K562 (cell line): ENCODE measurements around the gene TMEM79. TPM values are rescaled to one million over a fixed set of nuclear protein-coding genes. Genes with fewer than 3 reads are reported as not detected.

Experiments
- ATF1 ChIP-seq, 2 experiments: fragments of 450-650 bp in 1 of 2; IDR thresholded peaks; 2 replicates each; pipeline ENCODE4 v1.6.1; 2016; ENCODE audit warnings: missing compliant biosample characterization in 1 of 2, missing genetic modification characterization in 1 of 2
- ATF7 ChIP-seq: fragments of 450-650 bp; IDR thresholded peaks from 2 replicates; pipeline ENCODE4 v1.7.1; 2014; ENCODE audit warnings: mild to moderate bottlenecking, moderate library complexity
- BRCA1 ChIP-seq, 2 experiments: fragments of 450-650 bp in 1 of 2; sonication (generic) in 1 of 2; formaldehyde crosslinking in 1 of 2; IDR thresholded peaks; 2 replicates each; pipeline versions ENCODE4 v1.5.0 to v1.6.1; 2017 to 2020; ENCODE audit warnings: mild to moderate bottlenecking in 1 of 2, missing genetic modification reagents in 1 of 2
- CREM ChIP-seq: IDR thresholded peaks from 2 replicates; pipeline ENCODE4 v1.6.1; 2014; ENCODE audit warnings: antibody characterized with exemption, low read depth
- EP300 ChIP-seq: IDR thresholded peaks from 2 replicates; pipeline ENCODE4 v1.6.1; 2012; ENCODE audit warnings: low read length, improper control_type of control experiment
- ETV1 ChIP-seq: fragments of 450-650 bp; conservative IDR thresholded peaks from 2 replicates; pipeline ENCODE4 v1.6.1; 2016; ENCODE audit warnings: missing genetic modification characterization, control low read depth, low read depth, missing compliant biosample characterization
- GABPB1 ChIP-seq: sonication (generic); formaldehyde crosslinking; IDR thresholded peaks from 2 replicates; pipeline ENCODE4 v1.8.0; 2022; ENCODE audit warnings: mild to moderate bottlenecking, missing genetic modification reagents
- JUN ChIP-seq, 2 experiments: sonication (generic) in 1 of 2; formaldehyde crosslinking in 1 of 2; IDR thresholded peaks; 2 replicates each; pipeline versions ENCODE4 v1.6.1 to v1.8.0; 2012 to 2022; ENCODE audit warnings: borderline replicate concordance in 2 of 2, mild to moderate bottlenecking in 2 of 2, improper control_type of control experiment in 1 of 2, low read depth in 1 of 2, low read length in 1 of 2, missing genetic modification reagents in 1 of 2
- MTA3 ChIP-seq: fragments of 450-650 bp; formaldehyde crosslinking; IDR thresholded peaks from 2 replicates; pipeline ENCODE4 v1.6.1; 2017; ENCODE audit warnings: mild to moderate bottlenecking, borderline replicate concordance
- PHB ChIP-seq: fragments of 250-450 bp; sonication (Bioruptor Pico); IDR thresholded peaks from 2 replicates; pipeline ENCODE4 v1.5.0; 2021
- SETDB1 ChIP-seq: IDR thresholded peaks from one replicate; pipeline ENCODE4 v1.6.1; 2012; ENCODE audit warnings: low read length, control low read depth, inconsistent platforms
- ZNF239 ChIP-seq: fragments of 250-450 bp; sonication (Bioruptor Pico); IDR thresholded peaks from 2 replicates; pipeline ENCODE4 v1.4.0; 2020; ENCODE audit warnings: mild to moderate bottlenecking
- ZNF696 ChIP-seq: fragments of 250-450 bp; sonication (Bioruptor Pico); conservative IDR thresholded peaks from 2 replicates; pipeline ENCODE4 v1.4.0; 2020; ENCODE audit warnings: mild to moderate bottlenecking, moderate library complexity
- polyA plus RNA-seq, 8 experiments: library from polyadenylated mRNA; depleted of rRNA in 4 of 8; stranded (reverse) in 5 of 8; unstranded in 3 of 8; fragments of >200 nt; fragmentation: Nextera tagmentation in 2 of 8; fragmentation: Illumina TruSeq in 1 of 8; extraction: Ambion mirVana in 2 of 8; extraction: Trizol in 1 of 8; gene quantifications; 2 replicates each; pipeline versions ENCODE4 v1.2.1 to v1.2.3, GENCODE V29; 2011 to 2014; ENCODE audit warnings: inconsistent platforms in 1 of 8, missing spikeins in 1 of 8
- total RNA-seq, 7 experiments: library from RNA; depleted of rRNA in 6 of 7; stranded (reverse); fragments of >200 nt in 6 of 7; fragmentation: Illumina TruSeq in 2 of 7; extraction: Trizol in 2 of 7; gene quantifications; 2 replicates each; pipeline versions ENCODE4 v1.2.1 to v1.2.3, GENCODE V29; 2011 to 2021; ENCODE audit warnings: low replicate concordance in 1 of 7
- TF ChIP-seq, protein P1 (sequence below): sonication (generic); formaldehyde crosslinking; IDR thresholded peaks from 2 replicates; pipeline ENCODE4 v1.8.1; 2023; ENCODE audit warnings: mild to moderate bottlenecking, missing genetic modification reagents
- TF ChIP-seq, protein P2 (sequence below), 2 experiments: fragments of 450-650 bp in 1 of 2; sonication (generic) in 1 of 2; formaldehyde crosslinking in 1 of 2; IDR thresholded peaks in 1 of 2; conservative IDR thresholded peaks in 1 of 2; 2 replicates each; pipeline versions ENCODE4 v1.6.1 to v1.8.1; 2016 to 2023; ENCODE audit warnings: mild to moderate bottlenecking in 2 of 2, moderate library complexity in 2 of 2, inconsistent platforms in 1 of 2, missing genetic modification reagents in 1 of 2
- TF ChIP-seq, protein P3 (sequence below): sonication (generic); formaldehyde crosslinking; IDR thresholded peaks from 2 replicates; pipeline ENCODE4 v1.8.0; 2022; ENCODE audit warnings: mild to moderate bottlenecking, low read depth, missing genetic modification reagents
- TF ChIP-seq, protein P4 (sequence below): IDR thresholded peaks from 2 replicates; pipeline ENCODE4 v1.6.1; 2014; ENCODE audit warnings: antibody characterized with exemption
- TF ChIP-seq, protein P5 (sequence below): fragments of 150-350 bp; conservative IDR thresholded peaks from 2 replicates; pipeline ENCODE4 v1.6.1; 2014; ENCODE audit warnings: low read length

Gene TMEM79
- total and polyA plus RNA-seq, 9 of the 15 experiments (the other 6 are each of a cell fraction or from before 2014, with no cell fraction given) = 0.69 to 6.8 (median 4.0) TPM

DNA sequence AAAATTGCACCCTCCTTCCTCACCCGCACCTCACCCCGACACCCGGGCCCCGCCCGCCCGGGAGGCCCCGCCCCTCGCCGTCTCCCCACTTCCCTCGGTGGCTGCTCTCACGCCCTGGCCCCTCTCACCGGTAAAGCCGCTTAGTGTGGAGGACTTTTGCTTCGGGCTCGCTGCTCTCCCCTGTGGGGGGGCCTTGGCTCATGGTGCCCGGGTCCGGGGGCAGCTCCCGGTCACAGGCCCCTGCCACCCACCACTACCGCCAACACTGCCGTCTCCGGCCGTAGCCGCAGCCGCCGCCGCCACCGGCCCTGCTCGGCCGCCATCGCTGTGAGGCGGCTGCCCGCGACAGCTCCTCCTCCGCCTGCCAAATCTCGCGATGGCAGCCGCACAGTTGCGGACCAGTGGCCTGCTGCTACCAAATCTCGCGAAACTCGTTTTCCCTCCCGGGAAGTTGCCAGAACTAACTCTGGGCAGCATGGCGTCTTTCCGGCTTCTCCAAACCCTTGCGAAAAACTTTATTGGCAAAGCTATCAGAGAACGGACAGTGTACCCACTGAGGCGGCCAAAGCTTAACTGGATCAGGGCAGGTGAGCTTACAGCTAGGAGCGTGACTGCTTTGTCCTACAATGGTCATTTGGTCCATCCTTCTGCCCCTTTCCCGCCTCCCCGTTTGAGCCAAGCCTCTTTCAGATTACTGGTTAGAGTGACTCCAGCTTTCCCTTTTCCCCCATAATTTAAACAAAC lies 1.5 kb upstream of the TMEM79 start, which contains the start of gene SMG5 (continued):
- no peak for TF ChIP-seq BRCA1 (IDR thresholded peaks at IDR 0.05)
- no peak for TF ChIP-seq BRCA1 (CRISPR knock-in tag; IDR thresholded peaks at IDR 0.05)
- TF ChIP-seq, protein P1, sequence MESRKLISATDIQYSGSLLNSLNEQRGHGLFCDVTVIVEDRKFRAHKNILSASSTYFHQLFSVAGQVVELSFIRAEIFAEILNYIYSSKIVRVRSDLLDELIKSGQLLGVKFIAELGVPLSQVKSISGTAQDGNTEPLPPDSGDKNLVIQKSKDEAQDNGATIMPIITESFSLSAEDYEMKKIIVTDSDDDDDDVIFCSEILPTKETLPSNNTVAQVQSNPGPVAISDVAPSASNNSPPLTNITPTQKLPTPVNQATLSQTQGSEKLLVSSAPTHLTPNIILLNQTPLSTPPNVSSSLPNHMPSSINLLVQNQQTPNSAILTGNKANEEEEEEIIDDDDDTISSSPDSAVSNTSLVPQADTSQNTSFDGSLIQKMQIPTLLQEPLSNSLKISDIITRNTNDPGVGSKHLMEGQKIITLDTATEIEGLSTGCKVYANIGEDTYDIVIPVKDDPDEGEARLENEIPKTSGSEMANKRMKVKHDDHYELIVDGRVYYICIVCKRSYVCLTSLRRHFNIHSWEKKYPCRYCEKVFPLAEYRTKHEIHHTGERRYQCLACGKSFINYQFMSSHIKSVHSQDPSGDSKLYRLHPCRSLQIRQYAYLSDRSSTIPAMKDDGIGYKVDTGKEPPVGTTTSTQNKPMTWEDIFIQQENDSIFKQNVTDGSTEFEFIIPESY (CRISPR knock-in tag) = peak; percentile 57
- TF ChIP-seq, protein P2, sequence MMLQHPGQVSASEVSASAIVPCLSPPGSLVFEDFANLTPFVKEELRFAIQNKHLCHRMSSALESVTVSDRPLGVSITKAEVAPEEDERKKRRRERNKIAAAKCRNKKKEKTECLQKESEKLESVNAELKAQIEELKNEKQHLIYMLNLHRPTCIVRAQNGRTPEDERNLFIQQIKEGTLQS (IDR thresholded peaks at IDR 0.05) = no peak
- TF ChIP-seq, protein P2 (CRISPR knock-in tag; conservative IDR thresholded peaks at IDR 0.05) = peak; percentile 60; the same call in 1 of the 2 replicates
- TF ChIP-seq ATF1 (CRISPR knock-in tag; IDR thresholded peaks at IDR 0.05) = no peak
- TF ChIP-seq ATF1 (tag; IDR thresholded peaks at IDR 0.05) = peak; percentile 90
- peak; percentile 91 for TF ChIP-seq GABPB1 (CRISPR knock-in tag)
- TF ChIP-seq EP300 = peak; percentile 52; the same call in 1 of the 2 replicates
- TF ChIP-seq CREM = peak; percentile 90
- TF ChIP-seq ATF7 = peak; percentile 80
- peak; percentile 53; the same call in 1 of the 2 replicates for TF ChIP-seq JUN (IDR thresholded peaks at IDR 0.05; ENCODE audit: borderline replicate concordance, low read depth, low read length)
- TF ChIP-seq JUN (CRISPR knock-in tag; IDR thresholded peaks at IDR 0.05; ENCODE audit: borderline replicate concordance) = no peak
- TF ChIP-seq PHB (CRISPR knock-in tag) = peak; percentile 67; the same call in 1 of the 2 replicates
- peak; percentile 42; the same call in 1 of the 2 replicates for TF ChIP-seq ZNF239 (CRISPR knock-in tag)
- peak; percentile 97 for TF ChIP-seq ETV1 (tag)
- TF ChIP-seq, protein P3, sequence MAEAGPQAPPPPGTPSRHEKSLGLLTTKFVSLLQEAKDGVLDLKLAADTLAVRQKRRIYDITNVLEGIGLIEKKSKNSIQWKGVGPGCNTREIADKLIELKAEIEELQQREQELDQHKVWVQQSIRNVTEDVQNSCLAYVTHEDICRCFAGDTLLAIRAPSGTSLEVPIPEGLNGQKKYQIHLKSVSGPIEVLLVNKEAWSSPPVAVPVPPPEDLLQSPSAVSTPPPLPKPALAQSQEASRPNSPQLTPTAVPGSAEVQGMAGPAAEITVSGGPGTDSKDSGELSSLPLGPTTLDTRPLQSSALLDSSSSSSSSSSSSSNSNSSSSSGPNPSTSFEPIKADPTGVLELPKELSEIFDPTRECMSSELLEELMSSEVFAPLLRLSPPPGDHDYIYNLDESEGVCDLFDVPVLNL = peak; percentile 68; the same call in 1 of the 2 replicates
- TF ChIP-seq, protein P4, sequence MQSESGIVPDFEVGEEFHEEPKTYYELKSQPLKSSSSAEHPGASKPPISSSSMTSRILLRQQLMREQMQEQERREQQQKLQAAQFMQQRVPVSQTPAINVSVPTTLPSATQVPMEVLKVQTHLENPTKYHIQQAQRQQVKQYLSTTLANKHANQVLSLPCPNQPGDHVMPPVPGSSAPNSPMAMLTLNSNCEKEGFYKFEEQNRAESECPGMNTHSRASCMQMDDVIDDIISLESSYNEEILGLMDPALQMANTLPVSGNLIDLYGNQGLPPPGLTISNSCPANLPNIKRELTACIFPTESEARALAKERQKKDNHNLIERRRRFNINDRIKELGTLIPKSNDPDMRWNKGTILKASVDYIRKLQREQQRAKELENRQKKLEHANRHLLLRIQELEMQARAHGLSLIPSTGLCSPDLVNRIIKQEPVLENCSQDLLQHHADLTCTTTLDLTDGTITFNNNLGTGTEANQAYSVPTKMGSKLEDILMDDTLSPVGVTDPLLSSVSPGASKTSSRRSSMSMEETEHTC = no peak
- TF ChIP-seq, protein P5, sequence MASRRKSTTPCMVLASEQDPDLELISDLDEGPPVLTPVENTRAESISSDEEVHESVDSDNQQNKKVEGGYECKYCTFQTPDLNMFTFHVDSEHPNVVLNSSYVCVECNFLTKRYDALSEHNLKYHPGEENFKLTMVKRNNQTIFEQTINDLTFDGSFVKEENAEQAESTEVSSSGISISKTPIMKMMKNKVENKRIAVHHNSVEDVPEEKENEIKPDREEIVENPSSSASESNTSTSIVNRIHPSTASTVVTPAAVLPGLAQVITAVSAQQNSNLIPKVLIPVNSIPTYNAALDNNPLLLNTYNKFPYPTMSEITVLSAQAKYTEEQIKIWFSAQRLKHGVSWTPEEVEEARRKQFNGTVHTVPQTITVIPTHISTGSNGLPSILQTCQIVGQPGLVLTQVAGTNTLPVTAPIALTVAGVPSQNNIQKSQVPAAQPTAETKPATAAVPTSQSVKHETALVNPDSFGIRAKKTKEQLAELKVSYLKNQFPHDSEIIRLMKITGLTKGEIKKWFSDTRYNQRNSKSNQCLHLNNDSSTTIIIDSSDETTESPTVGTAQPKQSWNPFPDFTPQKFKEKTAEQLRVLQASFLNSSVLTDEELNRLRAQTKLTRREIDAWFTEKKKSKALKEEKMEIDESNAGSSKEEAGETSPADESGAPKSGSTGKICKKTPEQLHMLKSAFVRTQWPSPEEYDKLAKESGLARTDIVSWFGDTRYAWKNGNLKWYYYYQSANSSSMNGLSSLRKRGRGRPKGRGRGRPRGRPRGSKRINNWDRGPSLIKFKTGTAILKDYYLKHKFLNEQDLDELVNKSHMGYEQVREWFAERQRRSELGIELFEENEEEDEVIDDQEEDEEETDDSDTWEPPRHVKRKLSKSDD = peak; percentile 99
- TF ChIP-seq MTA3 = peak; percentile 89
- TF ChIP-seq SETDB1 = peak; percentile 33
- no peak for TF ChIP-seq ZNF696
